Measurements from ENCODE around the gene CMTM5.

Gene CMTM5

GRCh38 chr14:23377573-23378563 is 1.0 kb downstream of the CMTM5 start:
- Histone ChIP-seq H3K4me1 (ENCODE audit: control insufficient read depth in 5 of 5, insufficient read depth in 5 of 5, low read length in 5 of 5) (peaks cover 0 to 7% (median 0%) of the 10 kb centered on the region in 5 donors), H3K36me3 (ENCODE audit: control insufficient read depth in 5 of 5, insufficient read depth in 5 of 5, low read length in 5 of 5) (no peaks in the 10 kb centered on the region), H3K27me3 (ENCODE audit: control insufficient read depth in 5 of 5, insufficient read depth in 4 of 5, low read length in 5 of 5) (peaks cover 22 to 33% (median 28%) of the 10 kb centered on the region in 5 donors), H3K9me3 (ENCODE audit: control insufficient read depth in 5 of 5, low read length in 5 of 5) (no peaks in the 10 kb centered on the region), H3K9ac (ENCODE audit: low read length in 5 of 5) (no peak overlapping the region), H3K27ac (ENCODE audit: low read depth, low read length) (no peak overlapping the region), H3K4me3 (ENCODE audit: low read depth in 1 of 5, low read length in 5 of 5) (no peak overlapping the region)

- H3K27ac ChIP-seq (ENCODE audit: low read depth, low read length) = no peak overlapping the region
- H3K4me3 ChIP-seq (ENCODE audit: low read depth in 1 of 5, low read length in 5 of 5) = no peak overlapping the region
- peaks cover 0 to 7% (median 0%) of the 10 kb centered on the region in 5 donors for H3K4me1 ChIP-seq (ENCODE audit: control insufficient read depth in 5 of 5, insufficient read depth in 5 of 5, low read length in 5 of 5)
- no peak overlapping the region for H3K9ac ChIP-seq (ENCODE audit: low read length in 5 of 5)
- H3K9me3 ChIP-seq (ENCODE audit: control insufficient read depth in 5 of 5, low read length in 5 of 5) = no peaks in the 10 kb centered on the region
- H3K27me3 ChIP-seq (ENCODE audit: control insufficient read depth in 5 of 5, insufficient read depth in 4 of 5, low read length in 5 of 5) = peaks cover 22 to 36% (median 28%) of the 10 kb centered on the region in 5 donors
- no peaks in the 10 kb centered on the region for H3K36me3 ChIP-seq (ENCODE audit: control insufficient read depth in 5 of 5, insufficient read depth in 5 of 5, low read length in 5 of 5)
Measured at GRCh38 chr14:23378612-23379220, 1.9 kb downstream of the CMTM5 start.

GRCh38 chr14:23379366-23380196 is 2.7 kb downstream of the CMTM5 start:
- peaks cover 0 to 7% (median 0%) of the 10 kb centered on the region in 5 donors for H3K4me1 ChIP-seq (ENCODE audit: control insufficient read depth in 5 of 5, insufficient read depth in 5 of 5, low read length in 5 of 5)
- H3K9ac ChIP-seq (ENCODE audit: low read length in 5 of 5) = no peak overlapping the region

GRCh38 chr14:23380197-23380914 is 3.5 kb downstream of the CMTM5 start:
- peaks cover 0 to 7% (median 0%) of the 10 kb centered on the region in 5 donors for H3K4me1 ChIP-seq (ENCODE audit: control insufficient read depth in 5 of 5, insufficient read depth in 5 of 5, low read length in 5 of 5)
- H3K27ac ChIP-seq (ENCODE audit: low read depth, low read length) = no peak overlapping the region
- H3K36me3 ChIP-seq (ENCODE audit: control insufficient read depth in 5 of 5, insufficient read depth in 5 of 5, low read length in 5 of 5) = no peaks in the 10 kb centered on the region
- no peak overlapping the region for H3K9ac ChIP-seq (ENCODE audit: low read length in 5 of 5)
- H3K9me3 ChIP-seq (ENCODE audit: control insufficient read depth in 5 of 5, low read length in 5 of 5) = no peaks in the 10 kb centered on the region
- no peak overlapping the region for H3K4me3 ChIP-seq (ENCODE audit: low read depth in 1 of 5, low read length in 5 of 5)
- H3K27me3 ChIP-seq (ENCODE audit: control insufficient read depth in 5 of 5, insufficient read depth in 4 of 5, low read length in 5 of 5) = peaks cover 22 to 36% (median 28%) of the 10 kb centered on the region in 5 donors

More at GRCh38 chr14:23379366-23380196, 2.7 kb downstream of the CMTM5 start:
- Histone ChIP-seq H3K9me3 (ENCODE audit: control insufficient read depth in 5 of 5, low read length in 5 of 5) (no peaks in the 10 kb centered on the region), H3K4me3 (ENCODE audit: low read depth in 1 of 5, low read length in 5 of 5) (no peak overlapping the region), H3K36me3 (ENCODE audit: control insufficient read depth in 5 of 5, insufficient read depth in 5 of 5, low read length in 5 of 5) (no peaks in the 10 kb centered on the region), H3K27ac (ENCODE audit: low read depth, low read length) (no peak overlapping the region), H3K27me3 (ENCODE audit: control insufficient read depth in 5 of 5, insufficient read depth in 4 of 5, low read length in 5 of 5) (peaks cover 22 to 36% (median 28%) of the 10 kb centered on the region in 5 donors)

- Histone ChIP-seq H3K9ac (ENCODE audit: low read length in 5 of 5) (no peak overlapping the region), H3K27ac (ENCODE audit: low read depth, low read length) (no peak overlapping the region), H3K36me3 (ENCODE audit: control insufficient read depth in 5 of 5, insufficient read depth in 5 of 5, low read length in 5 of 5) (no peaks in the 10 kb centered on the region), H3K9me3 (ENCODE audit: control insufficient read depth in 5 of 5, low read length in 5 of 5) (no peaks in the 10 kb centered on the region), H3K4me3 (ENCODE audit: low read depth in 1 of 5, low read length in 5 of 5) (no peak overlapping the region), H3K27me3 (ENCODE audit: control insufficient read depth in 5 of 5, insufficient read depth in 4 of 5, low read length in 5 of 5) (peaks cover 22 to 36% (median 28%) of the 10 kb centered on the region in 5 donors), H3K4me1 (ENCODE audit: control insufficient read depth in 5 of 5, insufficient read depth in 5 of 5, low read length in 5 of 5) (peaks cover 0 to 7% (median 0%) of the 10 kb centered on the region in 5 donors)
Measured at GRCh38 chr14:23380976-23381375, 4.1 kb downstream of the CMTM5 start.

GRCh38 chr14:23381871-23382270 is 5.0 kb downstream of the CMTM5 start:
- Histone ChIP-seq H3K27ac (ENCODE audit: low read depth, low read length) (no peak overlapping the region), H3K9ac (ENCODE audit: low read length in 5 of 5) (no peak overlapping the region), H3K4me1 (ENCODE audit: control insufficient read depth in 5 of 5, insufficient read depth in 5 of 5, low read length in 5 of 5) (peaks cover 0 to under 1% (median 0%) of the 10 kb centered on the region in 5 donors), H3K4me3 (ENCODE audit: low read depth in 1 of 5, low read length in 5 of 5) (no peak overlapping the region), H3K27me3 (ENCODE audit: control insufficient read depth in 5 of 5, insufficient read depth in 4 of 5, low read length in 5 of 5) (peaks cover 20 to 36% (median 28%) of the 10 kb centered on the region in 5 donors), H3K9me3 (ENCODE audit: control insufficient read depth in 5 of 5, low read length in 5 of 5) (no peaks in the 10 kb centered on the region), H3K36me3 (ENCODE audit: control insufficient read depth in 5 of 5, insufficient read depth in 5 of 5, low read length in 5 of 5) (no peaks in the 10 kb centered on the region)

GRCh38 chr14:23382276-23382675 is 5.4 kb downstream of the CMTM5 start:
- no peaks in the 10 kb centered on the region for H3K36me3 ChIP-seq (ENCODE audit: control insufficient read depth in 5 of 5, insufficient read depth in 5 of 5, low read length in 5 of 5)
- no peaks in the 10 kb centered on the region for H3K4me1 ChIP-seq (ENCODE audit: control insufficient read depth in 5 of 5, insufficient read depth in 5 of 5, low read length in 5 of 5)
- H3K27me3 ChIP-seq (ENCODE audit: control insufficient read depth in 5 of 5, insufficient read depth in 4 of 5, low read length in 5 of 5) = peaks cover 19 to 34% (median 25%) of the 10 kb centered on the region in 5 donors
- no peak overlapping the region for H3K4me3 ChIP-seq (ENCODE audit: low read depth in 1 of 5, low read length in 5 of 5)
- H3K9me3 ChIP-seq (ENCODE audit: control insufficient read depth in 5 of 5, low read length in 5 of 5) = no peaks in the 10 kb centered on the region
- no peak overlapping the region for H3K9ac ChIP-seq (ENCODE audit: low read length in 5 of 5)
- H3K27ac ChIP-seq (ENCODE audit: low read depth, low read length) = no peak overlapping the region

GRCh38 chr14:23382731-23383440 is 6.0 kb downstream of the CMTM5 start:
- Histone ChIP-seq H3K36me3 (ENCODE audit: control insufficient read depth in 5 of 5, insufficient read depth in 5 of 5, low read length in 5 of 5) (no peaks in the 10 kb centered on the region), H3K27me3 (ENCODE audit: control insufficient read depth in 5 of 5, insufficient read depth in 4 of 5, low read length in 5 of 5) (peaks cover 19 to 30% (median 24%) of the 10 kb centered on the region in 5 donors), H3K9ac (ENCODE audit: low read length in 5 of 5) (no peak overlapping the region), H3K4me3 (ENCODE audit: low read depth in 1 of 5, low read length in 5 of 5) (no peak overlapping the region), H3K27ac (ENCODE audit: low read depth, low read length) (no peak overlapping the region), H3K9me3 (ENCODE audit: control insufficient read depth in 5 of 5, low read length in 5 of 5) (no peaks in the 10 kb centered on the region), H3K4me1 (ENCODE audit: control insufficient read depth in 5 of 5, insufficient read depth in 5 of 5, low read length in 5 of 5) (no peaks in the 10 kb centered on the region)

Measured in subcutaneous abdominal adipose tissue (tissue), 5 donors.